DMS153 treated with DMSO at 0.1 percent for 48 hours (cell line): ENCODE results near the gene TBC1D8.

ENCODE experiments used
- DNase-seq: peaks from one replicate; lab custom pipeline; 2025; ENCODE audit not compliant: unreplicated experiment; lab: John Stamatoyannopoulos, UW

The TBC1D8 gene

GRCh38 chr2:101112772-101113157 is 38.4 kb downstream of the TBC1D8 start:
- no peak for DNase-seq

DNA sequence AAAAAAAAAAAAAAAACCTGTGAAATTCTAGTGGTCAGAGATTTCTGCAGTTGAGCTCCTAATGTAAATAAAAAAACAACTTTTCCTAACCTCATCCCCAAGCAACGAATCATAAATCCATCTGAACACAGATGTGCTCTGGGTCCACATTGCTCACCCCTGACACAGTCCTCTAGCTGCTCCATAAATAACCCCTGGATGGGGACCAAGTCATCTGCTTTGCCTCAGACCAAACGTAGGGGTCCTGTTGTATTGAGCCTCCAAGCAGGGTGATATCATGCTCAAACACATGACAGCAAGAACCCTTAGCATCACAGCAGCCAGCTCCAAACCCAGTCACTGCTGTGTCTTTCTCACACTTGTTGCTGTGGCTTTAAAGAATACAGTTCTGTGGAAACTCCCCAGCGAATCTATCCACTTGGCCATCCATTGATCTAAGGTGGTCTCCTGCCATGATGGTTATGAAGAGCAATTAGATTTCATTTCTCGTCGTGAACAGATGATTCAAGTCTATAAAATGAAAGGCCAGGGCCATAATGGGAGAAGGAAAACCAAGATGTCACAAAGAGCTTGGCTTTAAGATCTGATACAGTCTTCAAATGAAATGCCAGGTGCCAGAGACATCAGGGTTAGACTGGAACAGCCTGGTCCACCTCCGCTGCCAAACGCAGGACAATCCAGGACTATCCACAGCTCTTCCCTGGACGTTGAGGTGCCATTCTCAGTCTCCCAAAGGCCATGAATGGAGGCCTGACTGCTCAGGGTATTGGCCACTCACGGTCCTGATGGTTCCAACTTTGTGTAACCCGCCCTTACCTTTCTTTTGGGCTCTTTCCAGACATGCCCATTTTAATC is 39.0 kb downstream of the TBC1D8 start:
- DNase-seq, result no peak

DNA sequence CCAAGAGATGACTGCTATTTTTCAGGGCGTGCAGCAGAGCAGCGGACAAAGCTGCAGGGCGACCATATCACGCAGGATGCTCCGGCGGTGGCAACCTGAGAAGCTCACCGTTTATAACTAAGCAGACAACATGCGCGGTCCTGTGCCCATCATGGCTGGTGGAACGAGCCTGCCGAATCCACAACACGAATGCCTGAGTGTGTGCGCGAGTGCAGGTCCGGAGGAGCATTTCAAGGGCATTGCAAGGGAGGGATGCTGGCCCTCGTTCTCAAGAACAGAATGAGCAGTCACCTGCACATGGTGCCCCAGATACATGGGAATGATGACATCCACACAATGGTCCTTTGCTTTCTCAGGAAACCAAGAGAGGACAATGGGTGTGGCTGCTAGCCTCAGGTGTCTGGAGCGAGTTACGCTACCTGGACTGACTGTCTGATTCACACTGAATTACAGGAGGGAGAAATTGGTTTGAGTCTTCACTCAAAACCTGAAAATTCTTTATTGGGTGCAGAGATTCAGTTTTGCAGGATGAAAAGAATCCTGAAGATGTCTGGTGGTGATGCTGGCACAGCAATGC is 39.8 kb downstream of the TBC1D8 start:
- DNase-seq, result no peak

DNA sequence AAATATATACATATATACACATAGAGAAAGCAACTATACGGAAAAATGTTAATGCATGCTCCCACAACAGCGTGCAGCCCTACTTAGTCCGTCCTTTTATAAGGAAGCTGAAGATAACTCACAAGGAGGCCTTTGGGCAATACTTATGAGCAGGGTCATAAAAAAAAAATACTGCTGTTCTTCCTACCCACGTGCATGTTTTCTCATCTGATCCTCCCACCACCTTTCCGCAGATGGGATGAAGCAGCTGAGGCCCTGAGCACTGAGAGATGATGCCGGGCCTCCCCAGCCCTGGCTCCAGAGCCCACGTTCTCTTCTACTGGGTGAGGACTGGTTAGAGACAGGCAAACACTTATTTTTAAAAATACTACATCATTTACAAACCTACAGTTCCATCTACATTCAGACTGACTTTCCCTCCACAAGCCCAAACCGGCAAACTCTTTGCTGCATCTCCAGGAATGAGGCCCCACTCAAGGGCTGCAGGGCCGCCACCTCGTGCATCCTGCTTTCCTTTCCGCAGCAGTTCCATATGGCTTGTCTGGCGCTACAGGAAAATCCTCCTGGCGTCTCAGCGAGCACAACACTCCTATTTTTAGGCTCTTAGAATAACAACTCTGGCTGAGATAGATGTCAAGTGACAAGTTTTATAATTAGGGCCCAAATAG is 41.6 kb downstream of the TBC1D8 start:
- no peak for DNase-seq

DNA sequence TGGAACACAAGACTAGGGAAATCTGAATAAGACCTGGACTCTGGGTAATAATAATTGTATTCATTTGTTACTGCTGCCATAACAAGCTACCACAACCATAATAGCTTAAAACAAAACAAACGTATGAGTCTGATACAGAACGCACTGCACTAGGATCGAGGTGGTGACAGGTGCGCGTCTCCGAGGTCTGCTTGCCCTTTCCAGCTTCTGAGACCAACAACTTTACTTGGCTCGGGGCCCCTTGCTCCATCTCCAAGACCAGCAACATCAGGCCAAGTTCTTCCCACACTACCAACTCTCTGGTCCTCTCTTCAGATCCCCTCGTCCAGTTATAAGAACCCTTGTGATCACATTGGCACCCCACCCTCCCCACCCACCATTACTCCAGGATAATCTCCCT is 42.8 kb downstream of the TBC1D8 start:
- DNase-seq, result no peak

- DNase-seq, result no peak
Observed at GRCh38 chr2:101107241-101107640, 43.9 kb downstream of the TBC1D8 start.

GRCh38 chr2:101106453-101107181 is 44.6 kb downstream of the TBC1D8 start:
- DNase-seq, result peak; percentile 44

GRCh38 chr2:101105654-101106053 is 45.5 kb downstream of the TBC1D8 start:
- DNase-seq, result no peak

- no peak for DNase-seq
Observed at GRCh38 chr2:101097638-101098037, 53.5 kb downstream of the TBC1D8 start.

DNA sequence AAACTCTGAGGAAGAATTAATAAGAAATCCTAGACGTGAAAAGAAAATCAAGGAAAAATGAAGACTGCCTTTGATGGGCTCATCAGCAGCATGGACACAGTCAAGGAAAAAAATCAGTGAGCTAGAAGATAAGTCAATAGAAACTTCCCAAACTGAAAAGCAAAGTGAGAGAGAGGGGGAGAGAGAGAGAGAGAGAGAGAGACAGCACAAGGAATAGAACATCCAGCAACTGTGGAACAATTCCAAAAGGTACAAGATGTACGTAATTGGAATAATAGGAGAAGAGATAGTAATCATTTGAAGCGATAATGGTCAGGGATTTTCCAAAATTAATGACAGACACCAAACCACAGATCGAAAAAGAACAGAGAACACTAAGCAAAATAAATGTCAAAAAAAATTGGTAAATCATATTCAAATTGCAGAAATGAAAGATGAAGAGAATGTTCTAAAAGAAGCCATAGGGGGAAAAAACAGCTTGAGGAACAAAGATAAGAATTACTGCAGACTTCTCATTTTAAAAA is 54.5 kb downstream of the TBC1D8 start:
- DNase-seq, result no peak

DNA sequence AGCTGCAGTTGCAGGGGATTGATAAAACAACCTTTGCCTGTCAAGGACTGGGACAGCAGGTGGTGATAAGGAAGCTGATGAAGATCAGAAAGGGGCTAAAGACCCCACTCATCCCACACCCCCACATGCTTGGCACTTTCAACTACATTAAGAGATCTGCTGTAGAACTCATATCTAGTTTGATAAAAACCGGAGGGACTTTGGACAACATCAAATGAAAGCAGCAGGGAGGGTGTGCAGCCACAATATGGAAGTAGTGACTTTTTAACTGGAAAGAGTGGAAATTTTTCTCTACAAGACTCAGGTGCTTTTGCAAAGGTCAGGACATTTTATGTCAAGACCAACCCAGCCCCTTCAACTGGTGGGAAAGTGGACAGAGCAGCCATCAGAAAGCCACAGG is 56.8 kb downstream of the TBC1D8 start:
- DNase-seq, result no peak

DNA sequence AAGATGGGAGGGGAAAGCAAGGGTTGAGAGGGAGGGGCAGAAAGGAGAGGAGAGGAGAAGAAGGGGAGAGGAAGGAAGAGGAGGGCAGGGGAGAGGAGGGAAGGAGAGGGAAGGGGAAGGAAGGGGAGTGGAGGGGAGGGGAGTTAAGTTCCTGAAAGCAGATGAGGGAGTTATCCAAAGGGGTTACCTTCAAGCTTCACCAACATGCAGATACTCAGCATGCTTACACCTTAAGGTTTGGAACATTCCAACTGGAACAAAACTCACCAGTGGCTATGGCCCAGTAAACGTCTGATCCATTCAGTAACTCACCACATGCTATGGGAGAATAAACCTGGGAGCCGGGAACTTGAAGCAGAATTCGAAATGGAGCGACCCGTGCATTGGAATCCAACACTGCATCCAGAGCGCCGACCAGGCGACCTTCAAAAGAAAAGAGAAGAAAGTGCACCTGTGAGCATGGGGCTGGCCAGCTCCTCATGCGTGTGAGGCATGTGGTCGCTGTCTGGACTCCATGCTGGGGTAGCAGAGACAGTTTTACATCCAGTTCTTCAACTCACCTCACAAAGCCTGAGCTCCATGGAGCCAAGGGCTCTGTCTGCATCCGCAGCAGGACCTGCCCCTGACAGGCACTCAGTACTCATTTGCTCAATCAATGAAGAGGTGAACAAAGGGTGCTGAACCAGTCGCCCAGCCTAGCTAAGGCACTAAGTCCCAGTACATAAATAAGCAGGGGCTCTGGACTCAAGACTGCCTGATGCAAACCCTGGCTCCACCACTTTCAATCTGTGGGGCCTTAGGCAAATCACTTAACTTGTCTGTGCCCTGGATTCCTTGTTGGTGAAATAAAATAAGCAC is 61.0 kb downstream of the TBC1D8 start:
- DNase-seq, result no peak

GRCh38 chr2:101089419-101089818 is 61.8 kb downstream of the TBC1D8 start:
- no peak for DNase-seq

DNA sequence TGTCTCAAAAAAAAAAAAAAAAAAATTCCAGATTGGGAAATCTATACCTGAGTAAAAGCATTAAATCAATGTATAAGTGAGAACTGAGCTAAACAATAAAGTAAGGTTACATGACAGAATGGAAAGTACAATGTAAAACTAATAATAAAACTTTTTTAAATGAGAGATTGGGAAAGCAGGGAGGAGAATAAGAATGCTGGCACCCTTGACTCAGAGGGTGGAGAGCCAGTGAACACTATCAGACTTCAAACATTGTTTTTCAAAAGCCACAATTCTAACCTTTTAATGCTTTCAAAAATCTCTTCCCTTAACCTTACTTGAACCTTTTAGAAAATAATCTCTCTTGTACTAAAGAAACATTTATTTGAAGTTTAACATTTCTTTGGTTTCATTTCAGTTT is 63.5 kb downstream of the TBC1D8 start:
- no peak for DNase-seq

GRCh38 chr2:101083613-101084012 is 67.6 kb downstream of the TBC1D8 start:
- DNase-seq, result no peak

GRCh38 chr2:101082998-101083397 is 68.2 kb downstream of the TBC1D8 start:
- DNase-seq, result no peak

DNA sequence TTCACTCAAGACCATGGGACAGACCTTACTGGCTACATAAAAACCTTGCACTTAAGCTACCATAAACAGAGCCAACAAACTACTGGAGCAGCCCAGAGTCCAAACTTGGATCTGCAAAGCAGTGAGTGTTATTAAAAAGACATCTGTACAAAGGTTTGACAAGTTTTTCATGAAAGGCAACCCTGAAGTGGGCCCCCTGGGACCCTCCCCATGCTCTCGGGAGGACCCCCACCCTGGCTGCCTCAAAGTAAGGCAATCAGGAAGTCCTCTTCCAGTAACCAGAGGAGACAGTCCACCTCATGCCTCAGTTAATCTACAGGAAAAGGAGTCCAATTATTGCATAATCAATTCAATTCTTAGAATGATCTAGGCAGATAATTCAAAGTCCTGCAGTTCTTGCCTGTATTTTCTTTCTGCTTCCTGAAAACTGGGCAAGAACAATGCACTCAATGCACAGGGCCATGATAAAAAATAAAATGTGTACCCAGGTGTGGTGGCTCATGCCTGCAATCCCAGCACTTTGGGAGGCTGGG is 69.7 kb downstream of the TBC1D8 start:
- no peak for DNase-seq

DNA sequence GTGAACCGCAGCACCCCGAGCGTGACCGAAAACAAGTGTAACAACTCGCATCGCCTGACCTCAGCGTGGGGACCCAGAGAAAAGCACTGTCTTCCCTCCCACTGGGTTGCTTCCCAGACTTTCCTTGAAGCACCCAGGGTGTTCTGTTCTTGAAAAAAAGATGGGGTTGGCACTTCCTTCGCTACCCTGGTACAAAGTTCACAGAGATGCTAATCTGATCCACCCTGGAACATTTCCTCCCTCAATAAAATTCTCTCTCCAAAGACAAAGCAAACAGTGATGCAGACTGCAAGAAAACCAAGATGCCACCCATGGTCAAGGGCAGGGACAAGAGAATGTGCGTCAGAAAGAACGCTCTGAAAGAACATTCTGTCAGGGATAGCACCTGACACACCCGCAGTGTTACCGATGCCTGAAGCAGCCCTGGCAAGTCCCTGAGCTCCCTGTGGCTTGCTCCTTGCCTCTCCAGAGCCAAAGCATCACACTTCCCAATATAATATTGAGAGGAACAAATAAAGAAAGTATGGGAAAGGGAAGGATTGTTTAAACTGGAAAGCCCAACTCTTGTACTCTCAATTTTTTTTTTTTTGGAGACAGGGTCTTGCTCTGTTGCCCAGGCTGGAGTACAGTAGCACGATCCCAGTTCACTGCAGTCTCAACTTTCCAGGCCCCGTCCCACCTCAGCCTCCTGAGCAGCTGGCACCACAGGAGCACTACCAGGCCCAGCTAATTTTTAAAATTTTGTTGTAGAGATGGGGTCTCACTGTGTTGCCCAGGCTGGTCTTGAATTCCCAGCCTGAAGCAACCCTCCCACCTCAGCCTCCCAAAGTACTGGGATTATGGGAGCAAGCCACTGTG is 70.7 kb downstream of the TBC1D8 start:
- DNase-seq, result no peak

GRCh38 chr2:101076581-101076980 is 74.6 kb downstream of the TBC1D8 start:
- DNase-seq, result no peak
